Uterus (tissue), 2 donors: ENCODE data around the gene TNRC6A.

ENCODE experiments used
- POLR2A ChIP-seq, 2 donors: fragments of 450-650 bp; IDR thresholded peaks; one replicate each; pipeline ENCODE4 v1.6.1; 2016; ENCODE audit warnings: antibody characterized with exemption in 2 of 2, mild to moderate bottlenecking in 1 of 2, moderate library complexity in 1 of 2
- TF ChIP-seq, protein P1 (sequence below), 4 experiments: fragments of 200-600 bp in 2 of 4; fragments of 450-650 bp in 2 of 4; sonication (generic) in 2 of 4; IDR thresholded peaks; one replicate each; pipeline ENCODE4 v1.5.1; 2016 to 2019; ENCODE audit warnings: antibody characterized with exemption in 4 of 4, mild to moderate bottlenecking in 2 of 4, moderate library complexity in 1 of 4

DNA sequence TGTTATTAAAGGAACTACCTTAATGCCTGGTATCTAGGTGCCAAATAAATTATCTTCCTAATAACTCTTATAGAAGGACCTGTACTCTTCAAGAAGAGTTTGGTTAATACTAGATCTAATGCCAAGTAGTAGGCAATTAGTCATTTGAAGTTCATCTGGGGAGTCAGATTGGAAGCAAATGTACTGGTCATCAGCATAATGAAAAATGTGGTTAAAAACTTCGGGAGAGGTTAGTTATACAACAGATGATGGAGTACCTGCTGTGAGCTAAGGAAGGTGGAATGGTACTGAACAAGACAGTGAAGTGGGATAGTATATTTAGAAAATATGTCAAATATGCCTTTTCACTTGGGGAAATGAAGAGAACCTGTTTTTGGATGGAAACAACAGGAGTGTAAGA lies 49.2 kb downstream of the TNRC6A start:
- TF ChIP-seq, protein P1, sequence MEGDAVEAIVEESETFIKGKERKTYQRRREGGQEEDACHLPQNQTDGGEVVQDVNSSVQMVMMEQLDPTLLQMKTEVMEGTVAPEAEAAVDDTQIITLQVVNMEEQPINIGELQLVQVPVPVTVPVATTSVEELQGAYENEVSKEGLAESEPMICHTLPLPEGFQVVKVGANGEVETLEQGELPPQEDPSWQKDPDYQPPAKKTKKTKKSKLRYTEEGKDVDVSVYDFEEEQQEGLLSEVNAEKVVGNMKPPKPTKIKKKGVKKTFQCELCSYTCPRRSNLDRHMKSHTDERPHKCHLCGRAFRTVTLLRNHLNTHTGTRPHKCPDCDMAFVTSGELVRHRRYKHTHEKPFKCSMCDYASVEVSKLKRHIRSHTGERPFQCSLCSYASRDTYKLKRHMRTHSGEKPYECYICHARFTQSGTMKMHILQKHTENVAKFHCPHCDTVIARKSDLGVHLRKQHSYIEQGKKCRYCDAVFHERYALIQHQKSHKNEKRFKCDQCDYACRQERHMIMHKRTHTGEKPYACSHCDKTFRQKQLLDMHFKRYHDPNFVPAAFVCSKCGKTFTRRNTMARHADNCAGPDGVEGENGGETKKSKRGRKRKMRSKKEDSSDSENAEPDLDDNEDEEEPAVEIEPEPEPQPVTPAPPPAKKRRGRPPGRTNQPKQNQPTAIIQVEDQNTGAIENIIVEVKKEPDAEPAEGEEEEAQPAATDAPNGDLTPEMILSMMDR (IDR thresholded peaks at IDR 0.05): no peak
- TF ChIP-seq POLR2A (IDR thresholded peaks at IDR 0.05): no peak
